Peyer's patch (tissue), 4 donors: ENCODE results near the gene HEXA. TPM values are rescaled to one million over a fixed set of nuclear protein-coding genes. Genes with fewer than 3 reads are reported as not detected.

Source experiments
- DNase-seq, 3 donors: peaks; one replicate each; pipeline ENCODE4 v3.0.0-alpha.2; 2017 to 2019
- H3K27ac ChIP-seq, 4 donors: fragments of 200-600 bp; sonication (generic); one replicate each; pipeline ENCODE4 v1.5.1; 2016 to 2019
- H3K27me3 ChIP-seq, 2 donors: fragments of 200-600 bp; sonication (generic); one replicate each; pipeline ENCODE4 v1.5.1; 2019
- H3K36me3 ChIP-seq, 3 donors: fragments of 200-600 bp; sonication (generic); one replicate each; pipeline ENCODE4 v1.5.1; 2016 to 2019
- H3K4me1 ChIP-seq, 4 donors: fragments of 200-600 bp; sonication (generic); one replicate each; pipeline ENCODE4 v1.5.1; 2016 to 2019
- H3K4me3 ChIP-seq, 4 donors: fragments of 200-600 bp; sonication (generic); 1 replicate in 3 of 4; 2 replicates in 1 of 4; pipeline ENCODE4 v1.5.1; 2016 to 2019; ENCODE audit warnings: mild to moderate bottlenecking in 1 of 4
- H3K9me3 ChIP-seq, 4 donors: fragments of 200-600 bp; sonication (generic); one replicate each; pipeline ENCODE4 v1.5.1; 2016 to 2019; ENCODE audit warnings: mild to moderate bottlenecking in 1 of 4
- POLR2A ChIP-seq, 2 donors: fragments of 450-650 bp; IDR thresholded peaks; one replicate each; pipeline ENCODE4 v1.5.1; 2017; ENCODE audit warnings: antibody characterized with exemption in 2 of 2, mild to moderate bottlenecking in 2 of 2, moderate library complexity in 2 of 2
- total RNA-seq, 4 donors: library from RNA; depleted of rRNA; stranded (reverse); fragments of >200 nt; gene quantifications; one replicate each; pipeline ENCODE4 v1.1.0, GENCODE V29; 2016
- TF ChIP-seq, protein P1 (sequence below), 6 experiments: fragments of 450-650 bp in 4 of 6; fragments of 200-600 bp in 2 of 6; sonication (generic) in 1 of 6; IDR thresholded peaks; one replicate each; pipeline ENCODE4 v1.5.1; 2017 to 2019; ENCODE audit warnings: antibody characterized with exemption in 6 of 6, mild to moderate bottlenecking in 3 of 6, moderate library complexity in 1 of 6

Gene HEXA
- total RNA-seq, 4 donors from 2014 or later: 45.4 to 81.4 (median 69.1) TPM

DNA sequence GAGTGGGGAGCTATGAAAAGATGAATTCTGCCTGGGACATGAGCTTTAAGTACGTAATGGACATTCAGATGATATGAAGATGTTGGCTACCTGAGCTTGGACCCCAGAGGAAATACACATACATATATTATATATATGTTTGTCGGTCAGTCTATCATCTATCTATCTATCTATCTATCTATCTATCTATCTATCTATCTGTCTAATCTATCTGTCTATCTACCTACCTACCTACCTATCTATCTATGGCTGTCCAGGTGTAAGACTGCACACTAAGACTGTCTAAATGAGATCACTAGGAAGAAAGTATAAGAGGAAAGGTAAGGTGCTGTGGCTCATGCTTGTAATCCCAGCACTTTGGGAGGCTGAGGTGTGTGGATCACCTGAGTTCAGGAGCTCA is 37.7 kb downstream of the HEXA start:
- H3K27me3 ChIP-seq: no peaks in the 10 kb centered on the region
- peaks cover 0 to 11% (median 0%) of the 10 kb centered on the region in 3 donors for H3K36me3 ChIP-seq
- no peak overlapping the region for H3K4me3 ChIP-seq
- TF ChIP-seq POLR2A (IDR thresholded peaks at IDR 0.05): no peak
- TF ChIP-seq, protein P1, sequence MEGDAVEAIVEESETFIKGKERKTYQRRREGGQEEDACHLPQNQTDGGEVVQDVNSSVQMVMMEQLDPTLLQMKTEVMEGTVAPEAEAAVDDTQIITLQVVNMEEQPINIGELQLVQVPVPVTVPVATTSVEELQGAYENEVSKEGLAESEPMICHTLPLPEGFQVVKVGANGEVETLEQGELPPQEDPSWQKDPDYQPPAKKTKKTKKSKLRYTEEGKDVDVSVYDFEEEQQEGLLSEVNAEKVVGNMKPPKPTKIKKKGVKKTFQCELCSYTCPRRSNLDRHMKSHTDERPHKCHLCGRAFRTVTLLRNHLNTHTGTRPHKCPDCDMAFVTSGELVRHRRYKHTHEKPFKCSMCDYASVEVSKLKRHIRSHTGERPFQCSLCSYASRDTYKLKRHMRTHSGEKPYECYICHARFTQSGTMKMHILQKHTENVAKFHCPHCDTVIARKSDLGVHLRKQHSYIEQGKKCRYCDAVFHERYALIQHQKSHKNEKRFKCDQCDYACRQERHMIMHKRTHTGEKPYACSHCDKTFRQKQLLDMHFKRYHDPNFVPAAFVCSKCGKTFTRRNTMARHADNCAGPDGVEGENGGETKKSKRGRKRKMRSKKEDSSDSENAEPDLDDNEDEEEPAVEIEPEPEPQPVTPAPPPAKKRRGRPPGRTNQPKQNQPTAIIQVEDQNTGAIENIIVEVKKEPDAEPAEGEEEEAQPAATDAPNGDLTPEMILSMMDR (IDR thresholded peaks at IDR 0.05): no peak
- no peaks in the 10 kb centered on the region for H3K4me1 ChIP-seq
- no peak for DNase-seq
- H3K9me3 ChIP-seq: no peaks in the 10 kb centered on the region
- H3K27ac ChIP-seq: peak overlapping the region in 1 of 4 donors; percentile 23

DNA sequence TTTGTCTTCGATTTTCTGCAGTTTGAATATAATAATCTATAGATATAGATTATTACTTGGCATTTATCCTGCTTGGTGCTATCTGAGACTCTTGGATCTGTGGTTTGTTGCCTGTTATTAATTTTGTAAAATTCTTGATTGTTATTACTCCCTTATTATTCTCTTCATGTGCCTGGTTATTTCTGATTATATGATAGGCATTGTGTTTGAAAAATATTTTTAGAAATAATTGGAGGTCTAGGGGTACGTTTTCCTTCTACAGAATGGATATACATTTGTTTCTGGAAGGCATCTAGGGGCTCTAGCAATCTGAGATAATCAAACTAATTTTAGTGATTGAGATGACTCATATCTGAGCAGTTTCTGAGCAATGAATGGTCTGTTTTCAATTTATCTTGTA is 41.0 kb downstream of the HEXA start:
- no peak for DNase-seq
- Histone ChIP-seq H3K27me3 (no peaks in the 10 kb centered on the region), H3K4me3 (no peak overlapping the region), H3K9me3 (no peaks in the 10 kb centered on the region), H3K4me1 (no peaks in the 10 kb centered on the region), H3K27ac (no peak overlapping the region), H3K36me3 (peaks cover 0 to 4% (median 0%) of the 10 kb centered on the region in 3 donors)
- no peak for TF ChIP-seq POLR2A (IDR thresholded peaks at IDR 0.05)
- TF ChIP-seq, protein P1 (IDR thresholded peaks at IDR 0.05): no peak

DNA sequence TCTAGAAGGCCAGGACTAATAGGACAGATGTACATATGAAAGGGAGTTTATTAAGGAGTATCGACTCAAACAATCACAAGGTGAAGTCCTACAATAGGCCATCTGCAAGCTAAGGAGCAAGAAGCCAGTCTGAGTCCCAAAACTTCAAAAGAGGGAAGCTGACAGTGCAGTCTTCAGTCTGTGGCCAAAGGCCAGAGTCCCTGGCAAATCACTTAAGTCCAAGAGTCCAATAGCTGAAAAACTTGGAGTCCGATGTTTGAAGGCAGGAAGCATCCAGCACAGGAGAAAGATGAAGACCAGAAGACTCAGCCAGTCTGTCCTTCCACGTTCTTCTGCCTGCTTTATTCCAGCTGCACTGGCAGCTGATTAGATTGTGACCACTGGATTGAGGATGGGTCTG is 44.8 kb downstream of the HEXA start:
- Histone ChIP-seq H3K27ac (no peak overlapping the region), H3K27me3 (no peaks in the 10 kb centered on the region), H3K4me3 (no peak overlapping the region), H3K9me3 (no peaks in the 10 kb centered on the region), H3K36me3 (peaks cover 0 to 8% (median 0%) of the 10 kb centered on the region in 3 donors), H3K4me1 (no peaks in the 10 kb centered on the region)
- peak in 1 of 3 donors; percentile 42 for DNase-seq
- TF ChIP-seq POLR2A (IDR thresholded peaks at IDR 0.05): no peak
- TF ChIP-seq, protein P1 (IDR thresholded peaks at IDR 0.05): no peak

DNA sequence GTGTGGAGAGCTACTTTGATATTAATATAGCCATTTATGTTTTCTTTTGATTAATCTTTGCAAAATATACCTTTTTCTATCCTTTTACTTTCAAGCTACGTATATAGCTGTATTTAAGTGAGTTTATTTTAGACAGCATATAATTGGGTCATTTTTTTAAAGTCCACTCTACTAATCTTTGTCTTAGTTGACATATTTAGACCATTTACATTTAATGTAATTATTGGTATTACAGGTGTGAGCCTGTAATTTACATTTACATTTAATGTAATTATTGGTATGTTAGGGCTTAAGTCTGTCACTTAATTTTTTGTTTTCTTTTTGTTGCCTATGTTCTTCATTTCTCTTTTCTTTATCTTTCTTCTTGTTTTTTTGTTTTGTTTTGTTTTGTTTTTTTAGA is 52.1 kb downstream of the HEXA start:
- Histone ChIP-seq H3K36me3 (peaks cover 0 to 8% (median 0%) of the 10 kb centered on the region in 3 donors), H3K4me3 (no peak overlapping the region), H3K27me3 (no peaks in the 10 kb centered on the region), H3K4me1 (peaks cover 0 to 12% (median 5%) of the 10 kb centered on the region in 4 donors), H3K27ac (no peak overlapping the region), H3K9me3 (no peaks in the 10 kb centered on the region)
- DNase-seq: no peak
- TF ChIP-seq POLR2A (IDR thresholded peaks at IDR 0.05): no peak

DNA sequence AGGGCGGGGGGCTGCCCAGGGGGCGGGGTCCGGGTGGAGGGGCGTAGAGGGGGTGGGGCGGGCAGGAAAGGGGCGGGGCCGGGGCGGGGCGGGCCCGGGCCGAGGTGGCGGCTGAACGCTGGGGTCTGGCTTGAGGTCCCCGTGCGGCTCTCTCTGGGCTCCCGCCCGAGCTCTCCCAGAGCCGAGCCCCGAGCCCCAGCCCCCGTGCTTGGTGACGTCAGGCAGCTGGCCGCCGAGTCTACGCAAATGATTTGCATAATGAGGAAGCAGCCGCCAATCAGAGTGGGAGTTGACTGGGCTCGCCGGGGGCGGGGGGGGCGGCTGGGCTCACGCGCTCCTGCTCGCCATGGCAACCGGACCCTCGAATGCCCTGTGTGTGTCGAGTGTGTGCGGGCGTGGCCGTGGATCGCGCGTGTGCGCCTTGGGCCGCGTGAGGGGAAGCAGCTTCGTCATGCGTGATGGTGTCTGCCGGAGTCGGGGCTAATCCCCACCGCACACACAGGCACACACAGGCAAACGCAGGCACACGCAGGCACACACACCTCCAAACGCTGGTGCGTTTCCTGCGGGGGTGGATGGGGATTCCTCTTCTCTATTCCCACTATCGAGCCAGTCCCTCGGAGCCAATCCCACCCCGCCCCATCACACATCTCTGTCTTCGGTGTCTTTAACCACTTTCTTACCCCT is 55.7 kb downstream of the HEXA start, which contains the start of gene CELF6:
TSS of gene CELF6 (minus strand) at position 173 of the 687 bp plus-strand sequence. CDS start 283 bp downstream, outside the sequence.
- peak; percentile 71 to 84 (median 76) for DNase-seq
- Histone ChIP-seq H3K4me3 (peak within 1 kb of the TSS; percentile 38 to 61 (median 58)), H3K36me3 (no peaks in the 10 kb centered on the region), H3K27ac (peak within 1 kb of the TSS in 1 of 4 donors; percentile 38), H3K4me1 (peaks cover 0 to 12% (median 5%) of the 10 kb centered on the region in 4 donors), H3K9me3 (no peaks in the 10 kb centered on the region), H3K27me3 (no peaks in the 10 kb centered on the region)
- TF ChIP-seq, protein P1 (IDR thresholded peaks at IDR 0.05): no peak
- TF ChIP-seq POLR2A (IDR thresholded peaks at IDR 0.05): no peak

DNA sequence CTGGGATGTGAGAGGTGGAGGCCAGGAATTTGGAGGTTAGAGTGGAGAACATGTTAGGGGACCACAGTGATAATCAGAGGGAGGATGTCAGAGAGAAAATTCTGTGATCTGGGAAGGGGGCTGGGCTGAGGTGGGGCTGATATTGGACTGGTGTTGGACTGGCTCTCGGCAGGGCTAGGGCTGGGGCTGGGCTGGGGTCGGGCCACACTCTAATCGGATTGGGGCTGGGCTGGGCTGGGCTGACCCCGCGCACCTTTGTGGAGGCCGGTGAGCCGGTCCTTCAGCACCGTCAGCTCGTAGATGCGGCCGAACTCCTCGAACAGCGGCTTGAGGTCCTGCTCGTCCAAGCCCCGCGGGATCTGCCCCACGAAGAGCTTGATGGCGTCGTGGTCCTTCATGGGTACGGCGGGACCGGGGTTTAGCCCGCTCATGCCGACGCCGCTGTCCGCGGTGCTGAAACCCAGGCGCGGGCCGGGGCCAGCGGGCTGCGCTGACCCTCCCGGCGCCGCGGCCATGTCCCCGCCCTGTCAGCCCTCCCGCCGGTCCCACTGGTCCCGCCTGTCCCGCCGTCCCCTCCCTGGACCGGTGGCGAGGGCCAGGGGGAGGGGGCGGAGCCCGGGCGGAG is 56.3 kb downstream of the HEXA start:
- Histone ChIP-seq H3K36me3 (no peaks in the 10 kb centered on the region), H3K27ac (peak overlapping the region in 1 of 4 donors; percentile 38), H3K4me1 (peaks cover 0 to 12% (median 5%) of the 10 kb centered on the region in 4 donors), H3K4me3 (peak overlapping the region; percentile 38 to 61 (median 58)), H3K9me3 (no peaks in the 10 kb centered on the region), H3K27me3 (no peaks in the 10 kb centered on the region)
- peak; percentile 26 to 72 (median 69) for DNase-seq
- TF ChIP-seq POLR2A (IDR thresholded peaks at IDR 0.05): no peak
- TF ChIP-seq, protein P1 (IDR thresholded peaks at IDR 0.05): no peak
